ENCODE results near the gene PFN3. TPM values are rescaled to one million over a fixed set of nuclear protein-coding genes. Genes with fewer than 3 reads are reported as not detected.

Gene PFN3
- total and polyA plus RNA-seq, 2 of the 13 experiments (the other 11 are each of a cell fraction or from before 2014, with no cell fraction given) = not detected

DNA sequence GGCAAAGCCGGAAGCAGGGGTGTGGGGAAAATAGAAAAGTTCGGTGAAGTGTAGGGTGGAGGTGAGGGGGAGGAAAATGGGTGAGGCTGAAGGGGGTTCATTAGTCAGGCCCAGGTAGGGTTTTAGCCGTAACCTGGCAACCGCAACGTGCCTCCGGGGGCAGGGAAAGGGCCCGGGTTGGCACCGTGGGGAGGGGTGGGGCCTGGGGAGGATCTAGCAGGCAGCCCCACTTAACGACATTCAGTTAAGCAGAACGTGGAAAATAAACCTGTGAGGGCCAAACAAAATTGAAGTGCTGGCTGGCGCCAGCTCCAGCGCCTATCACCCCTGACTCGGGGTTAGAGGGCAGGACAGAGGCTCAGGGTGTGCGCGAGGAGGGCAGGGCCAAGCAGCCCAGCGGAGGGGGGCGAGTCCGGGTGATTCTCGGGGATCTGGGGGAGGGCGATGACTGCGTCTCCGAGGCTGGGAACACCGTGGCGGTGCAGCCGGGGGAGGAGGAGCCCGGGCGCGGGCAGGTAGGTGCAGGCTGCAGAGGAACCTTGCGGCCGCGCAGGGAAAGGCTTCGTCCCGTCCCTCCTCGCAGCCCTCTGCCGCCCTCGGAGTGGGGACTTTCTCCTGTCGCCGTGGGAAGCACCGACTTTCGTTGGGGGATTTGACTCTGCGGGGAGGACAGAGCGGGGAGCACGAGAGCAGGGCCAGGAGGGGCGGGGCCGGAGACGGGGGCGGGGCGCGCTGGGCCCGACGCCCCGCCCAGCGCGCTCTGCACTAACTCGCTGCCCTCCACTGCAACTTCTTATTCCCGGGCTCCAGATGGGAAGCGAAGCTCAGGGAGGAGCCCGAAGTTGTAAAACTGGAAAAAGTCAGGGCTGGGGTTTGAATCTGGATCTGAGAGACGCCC, 37.6 kb downstream of the PFN3 start (continued):
- TF ChIP-seq SP2 (CRISPR knock-in tag; IDR thresholded peaks at IDR 0.05) (no peak), ZNF552 (CRISPR knock-in tag; IDR thresholded peaks at IDR 0.05; ENCODE audit: borderline replicate concordance) (no peak), ZSCAN25 (CRISPR knock-in tag; IDR thresholded peaks at IDR 0.05) (0 out of 2 replicates have a peak, but pooled peaks have one; percentile 24), SNAPC2 (CRISPR knock-in tag; IDR thresholded peaks at IDR 0.05) (no peak), IRX3 (CRISPR knock-in tag; IDR thresholded peaks at IDR 0.05; ENCODE audit: borderline replicate concordance, low read depth) (no peak), GTF2F1 (IDR thresholded peaks at IDR 0.05; ENCODE audit: low read length) (no peak), MZF1 (CRISPR knock-in tag; IDR thresholded peaks at IDR 0.05; ENCODE audit: borderline replicate concordance) (no peak), ATAD3A (CRISPR knock-in tag; IDR thresholded peaks at IDR 0.05) (no peak)
- TF ChIP-seq, protein P1, sequence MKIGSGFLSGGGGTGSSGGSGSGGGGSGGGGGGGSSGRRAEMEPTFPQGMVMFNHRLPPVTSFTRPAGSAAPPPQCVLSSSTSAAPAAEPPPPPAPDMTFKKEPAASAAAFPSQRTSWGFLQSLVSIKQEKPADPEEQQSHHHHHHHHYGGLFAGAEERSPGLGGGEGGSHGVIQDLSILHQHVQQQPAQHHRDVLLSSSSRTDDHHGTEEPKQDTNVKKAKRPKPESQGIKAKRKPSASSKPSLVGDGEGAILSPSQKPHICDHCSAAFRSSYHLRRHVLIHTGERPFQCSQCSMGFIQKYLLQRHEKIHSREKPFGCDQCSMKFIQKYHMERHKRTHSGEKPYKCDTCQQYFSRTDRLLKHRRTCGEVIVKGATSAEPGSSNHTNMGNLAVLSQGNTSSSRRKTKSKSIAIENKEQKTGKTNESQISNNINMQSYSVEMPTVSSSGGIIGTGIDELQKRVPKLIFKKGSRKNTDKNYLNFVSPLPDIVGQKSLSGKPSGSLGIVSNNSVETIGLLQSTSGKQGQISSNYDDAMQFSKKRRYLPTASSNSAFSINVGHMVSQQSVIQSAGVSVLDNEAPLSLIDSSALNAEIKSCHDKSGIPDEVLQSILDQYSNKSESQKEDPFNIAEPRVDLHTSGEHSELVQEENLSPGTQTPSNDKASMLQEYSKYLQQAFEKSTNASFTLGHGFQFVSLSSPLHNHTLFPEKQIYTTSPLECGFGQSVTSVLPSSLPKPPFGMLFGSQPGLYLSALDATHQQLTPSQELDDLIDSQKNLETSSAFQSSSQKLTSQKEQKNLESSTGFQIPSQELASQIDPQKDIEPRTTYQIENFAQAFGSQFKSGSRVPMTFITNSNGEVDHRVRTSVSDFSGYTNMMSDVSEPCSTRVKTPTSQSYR (CRISPR knock-in tag; IDR thresholded peaks at IDR 0.05; ENCODE audit: borderline replicate concordance) = no peak
- TF ChIP-seq, protein P2, sequence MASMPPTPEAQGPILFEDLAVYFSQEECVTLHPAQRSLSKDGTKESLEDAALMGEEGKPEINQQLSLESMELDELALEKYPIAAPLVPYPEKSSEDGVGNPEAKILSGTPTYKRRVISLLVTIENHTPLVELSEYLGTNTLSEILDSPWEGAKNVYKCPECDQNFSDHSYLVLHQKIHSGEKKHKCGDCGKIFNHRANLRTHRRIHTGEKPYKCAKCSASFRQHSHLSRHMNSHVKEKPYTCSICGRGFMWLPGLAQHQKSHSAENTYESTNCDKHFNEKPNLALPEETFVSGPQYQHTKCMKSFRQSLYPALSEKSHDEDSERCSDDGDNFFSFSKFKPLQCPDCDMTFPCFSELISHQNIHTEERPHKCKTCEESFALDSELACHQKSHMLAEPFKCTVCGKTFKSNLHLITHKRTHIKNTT (CRISPR knock-in tag; IDR thresholded peaks at IDR 0.05) = no peak
- TF ChIP-seq, protein P3, sequence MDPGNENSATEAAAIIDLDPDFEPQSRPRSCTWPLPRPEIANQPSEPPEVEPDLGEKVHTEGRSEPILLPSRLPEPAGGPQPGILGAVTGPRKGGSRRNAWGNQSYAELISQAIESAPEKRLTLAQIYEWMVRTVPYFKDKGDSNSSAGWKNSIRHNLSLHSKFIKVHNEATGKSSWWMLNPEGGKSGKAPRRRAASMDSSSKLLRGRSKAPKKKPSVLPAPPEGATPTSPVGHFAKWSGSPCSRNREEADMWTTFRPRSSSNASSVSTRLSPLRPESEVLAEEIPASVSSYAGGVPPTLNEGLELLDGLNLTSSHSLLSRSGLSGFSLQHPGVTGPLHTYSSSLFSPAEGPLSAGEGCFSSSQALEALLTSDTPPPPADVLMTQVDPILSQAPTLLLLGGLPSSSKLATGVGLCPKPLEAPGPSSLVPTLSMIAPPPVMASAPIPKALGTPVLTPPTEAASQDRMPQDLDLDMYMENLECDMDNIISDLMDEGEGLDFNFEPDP (CRISPR knock-in tag; conservative IDR thresholded peaks at IDR 0.05) = no peak
- TF ChIP-seq, protein P4, sequence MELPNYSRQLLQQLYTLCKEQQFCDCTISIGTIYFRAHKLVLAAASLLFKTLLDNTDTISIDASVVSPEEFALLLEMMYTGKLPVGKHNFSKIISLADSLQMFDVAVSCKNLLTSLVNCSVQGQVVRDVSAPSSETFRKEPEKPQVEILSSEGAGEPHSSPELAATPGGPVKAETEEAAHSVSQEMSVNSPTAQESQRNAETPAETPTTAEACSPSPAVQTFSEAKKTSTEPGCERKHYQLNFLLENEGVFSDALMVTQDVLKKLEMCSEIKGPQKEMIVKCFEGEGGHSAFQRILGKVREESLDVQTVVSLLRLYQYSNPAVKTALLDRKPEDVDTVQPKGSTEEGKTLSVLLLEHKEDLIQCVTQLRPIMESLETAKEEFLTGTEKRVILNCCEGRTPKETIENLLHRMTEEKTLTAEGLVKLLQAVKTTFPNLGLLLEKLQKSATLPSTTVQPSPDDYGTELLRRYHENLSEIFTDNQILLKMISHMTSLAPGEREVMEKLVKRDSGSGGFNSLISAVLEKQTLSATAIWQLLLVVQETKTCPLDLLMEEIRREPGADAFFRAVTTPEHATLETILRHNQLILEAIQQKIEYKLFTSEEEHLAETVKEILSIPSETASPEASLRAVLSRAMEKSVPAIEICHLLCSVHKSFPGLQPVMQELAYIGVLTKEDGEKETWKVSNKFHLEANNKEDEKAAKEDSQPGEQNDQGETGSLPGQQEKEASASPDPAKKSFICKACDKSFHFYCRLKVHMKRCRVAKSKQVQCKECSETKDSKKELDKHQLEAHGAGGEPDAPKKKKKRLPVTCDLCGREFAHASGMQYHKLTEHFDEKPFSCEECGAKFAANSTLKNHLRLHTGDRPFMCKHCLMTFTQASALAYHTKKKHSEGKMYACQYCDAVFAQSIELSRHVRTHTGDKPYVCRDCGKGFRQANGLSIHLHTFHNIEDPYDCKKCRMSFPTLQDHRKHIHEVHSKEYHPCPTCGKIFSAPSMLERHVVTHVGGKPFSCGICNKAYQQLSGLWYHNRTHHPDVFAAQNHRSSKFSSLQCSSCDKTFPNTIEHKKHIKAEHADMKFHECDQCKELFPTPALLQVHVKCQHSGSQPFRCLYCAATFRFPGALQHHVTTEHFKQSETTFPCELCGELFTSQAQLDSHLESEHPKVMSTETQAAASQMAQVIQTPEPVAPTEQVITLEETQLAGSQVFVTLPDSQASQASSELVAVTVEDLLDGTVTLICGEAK (IDR thresholded peaks at IDR 0.05) = no peak
- TF ChIP-seq, protein P4 (CRISPR knock-in tag; IDR thresholded peaks at IDR 0.05) = no peak
- TF ChIP-seq, protein P5, sequence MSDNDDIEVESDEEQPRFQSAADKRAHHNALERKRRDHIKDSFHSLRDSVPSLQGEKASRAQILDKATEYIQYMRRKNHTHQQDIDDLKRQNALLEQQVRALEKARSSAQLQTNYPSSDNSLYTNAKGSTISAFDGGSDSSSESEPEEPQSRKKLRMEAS (IDR thresholded peaks at IDR 0.05) = 0 out of 2 replicates have a peak, but pooled peaks have one; percentile 32

Measured in HepG2 (cell line).